Measurements from ENCODE around the gene ADAMTSL5.

The ADAMTSL5 gene

DNA sequence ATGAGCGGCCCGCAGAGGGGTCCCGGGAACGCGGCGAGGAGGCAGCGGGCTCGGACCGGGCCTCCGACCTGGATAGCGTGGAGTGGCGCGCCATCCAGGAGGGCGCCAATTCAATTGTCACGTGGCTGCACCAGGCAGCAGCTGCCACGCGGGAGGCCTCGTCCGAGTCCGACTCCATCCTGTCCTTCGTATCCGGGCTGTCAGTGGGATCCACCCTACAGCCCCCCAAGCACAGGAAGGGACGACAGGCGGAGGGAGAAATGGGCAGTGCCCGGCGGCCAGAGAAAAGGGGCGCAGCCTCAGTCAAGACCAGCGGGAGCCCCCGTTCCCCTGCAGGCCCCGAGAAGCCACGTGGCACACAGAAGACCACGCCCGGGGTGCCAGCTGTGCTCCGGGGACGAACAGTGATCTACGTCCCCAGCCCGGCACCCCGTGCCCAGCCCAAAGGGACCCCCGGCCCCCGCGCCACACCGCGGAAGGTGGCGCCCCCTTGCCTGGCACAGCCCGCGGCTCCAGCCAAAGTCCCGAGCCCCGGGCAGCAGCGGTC lies 44.5 kb downstream of the ADAMTSL5 start:
- Mint-ChIP-seq H3K4me3 (peak overlapping the region; percentile 24), H3K27me3 (ENCODE audit: low read depth) (peaks cover 15% of the 10 kb centered on the region), H3K27ac (no peak overlapping the region), H3K36me3 (ENCODE audit: low read depth) (no peaks in the 10 kb centered on the region), H3K9me3 (no peaks in the 10 kb centered on the region), H3K4me1 (ENCODE audit: low read depth) (no peaks in the 10 kb centered on the region)
- no peak for DNase-seq (ENCODE audit: low spot score)

DNA sequence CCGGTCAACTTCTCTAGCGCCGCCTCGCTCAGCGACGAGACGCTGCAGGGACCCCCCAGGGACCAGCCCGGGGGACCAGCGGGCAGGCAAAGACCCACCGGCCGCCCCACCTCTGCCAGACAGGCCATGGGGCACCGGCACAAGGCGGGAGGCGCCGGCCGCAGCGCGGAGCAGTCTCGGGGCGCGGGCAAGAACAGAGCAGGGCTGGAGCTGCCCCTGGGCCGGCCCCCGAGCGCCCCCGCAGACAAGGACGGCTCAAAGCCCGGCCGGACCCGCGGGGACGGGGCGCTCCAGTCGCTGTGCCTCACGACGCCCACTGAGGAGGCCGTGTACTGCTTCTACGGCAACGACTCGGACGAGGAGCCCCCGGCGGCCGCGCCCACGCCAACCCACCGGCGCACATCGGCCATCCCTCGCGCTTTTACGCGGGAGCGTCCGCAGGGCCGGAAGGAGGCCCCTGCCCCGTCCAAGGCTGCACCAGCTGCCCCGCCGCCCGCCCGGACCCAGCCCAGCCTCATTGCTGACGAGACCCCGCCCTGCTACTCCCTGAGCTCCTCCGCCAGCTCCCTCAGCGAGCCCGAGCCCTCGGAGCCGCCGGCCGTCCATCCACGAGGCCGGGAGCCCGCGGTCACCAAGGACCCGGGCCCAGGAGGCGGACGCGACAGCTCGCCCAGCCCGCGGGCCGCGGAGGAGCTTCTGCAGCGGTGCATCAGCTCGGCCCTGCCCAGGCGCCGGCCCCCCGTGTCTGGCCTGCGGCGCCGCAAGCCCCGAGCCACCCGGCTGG lies 45.1 kb downstream of the ADAMTSL5 start:
- DNase-seq (ENCODE audit: low spot score), result no peak
- Mint-ChIP-seq H3K4me3 (no peak overlapping the region), H3K27ac (no peak overlapping the region)

DNA sequence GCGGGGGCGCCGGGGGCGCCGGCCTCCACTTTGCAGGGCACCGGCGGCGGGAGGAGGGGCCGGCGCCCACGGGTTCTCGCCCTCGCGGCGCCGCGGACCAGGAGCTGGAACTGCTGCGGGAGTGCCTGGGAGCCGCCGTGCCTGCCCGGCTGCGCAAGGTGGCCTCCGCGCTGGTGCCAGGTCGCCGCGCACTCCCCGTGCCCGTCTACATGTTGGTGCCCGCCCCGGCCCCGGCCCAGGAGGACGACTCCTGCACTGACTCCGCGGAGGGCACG lies 45.7 kb downstream of the ADAMTSL5 start:
- no peaks in the 10 kb centered on the region for H3K4me1 Mint-ChIP-seq (ENCODE audit: low read depth)
- DNase-seq (ENCODE audit: low spot score), result no peak
- no peaks in the 10 kb centered on the region for H3K36me3 Mint-ChIP-seq (ENCODE audit: low read depth)
- no peak overlapping the region for H3K27ac Mint-ChIP-seq
- H3K9me3 Mint-ChIP-seq, result no peaks in the 10 kb centered on the region
- H3K27me3 Mint-ChIP-seq (ENCODE audit: low read depth), result peaks cover 9% of the 10 kb centered on the region
- H3K4me3 Mint-ChIP-seq, result no peak overlapping the region

More for the DNA sequence above, 45.1 kb downstream of the ADAMTSL5 start:
- Mint-ChIP-seq H3K4me1 (ENCODE audit: low read depth) (no peaks in the 10 kb centered on the region), H3K36me3 (ENCODE audit: low read depth) (no peaks in the 10 kb centered on the region), H3K27me3 (ENCODE audit: low read depth) (peaks cover 12% of the 10 kb centered on the region), H3K9me3 (no peaks in the 10 kb centered on the region)

DNA sequence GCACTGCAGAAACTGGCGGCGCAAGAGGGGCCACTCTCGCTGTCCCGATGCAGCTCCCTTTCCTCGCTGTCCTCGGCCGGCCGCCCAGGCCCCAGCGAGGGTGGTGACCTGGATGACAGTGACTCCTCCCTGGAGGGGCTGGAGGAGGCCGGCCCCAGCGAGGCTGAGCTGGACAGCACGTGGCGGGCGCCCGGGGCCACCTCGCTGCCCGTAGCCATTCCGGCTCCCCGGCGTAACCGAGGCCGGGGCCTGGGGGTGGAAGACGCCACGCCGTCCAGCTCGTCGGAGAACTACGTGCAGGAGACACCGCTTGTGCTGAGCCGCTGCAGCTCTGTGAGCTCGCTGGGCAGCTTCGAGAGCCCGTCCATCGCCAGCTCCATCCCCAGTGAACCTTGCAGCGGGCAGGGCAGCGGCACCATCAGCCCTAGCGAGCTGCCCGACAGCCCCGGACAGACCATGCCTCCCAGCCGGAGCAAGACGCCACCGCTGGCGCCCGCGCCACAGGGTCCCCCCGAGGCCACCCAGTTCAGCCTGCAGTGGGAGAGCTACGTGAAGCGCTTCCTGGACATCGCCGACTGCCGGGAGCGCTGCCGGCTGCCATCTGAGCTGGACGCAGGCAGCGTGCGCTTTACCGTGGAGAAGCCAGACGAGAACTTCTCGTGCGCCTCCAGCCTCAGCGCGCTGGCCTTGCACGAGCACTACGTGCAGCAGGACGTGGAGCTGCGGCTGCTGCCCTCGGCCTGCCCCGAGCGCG lies 46.2 kb downstream of the ADAMTSL5 start:
- Mint-ChIP-seq H3K9me3 (no peaks in the 10 kb centered on the region), H3K4me3 (no peak overlapping the region)

DNA sequence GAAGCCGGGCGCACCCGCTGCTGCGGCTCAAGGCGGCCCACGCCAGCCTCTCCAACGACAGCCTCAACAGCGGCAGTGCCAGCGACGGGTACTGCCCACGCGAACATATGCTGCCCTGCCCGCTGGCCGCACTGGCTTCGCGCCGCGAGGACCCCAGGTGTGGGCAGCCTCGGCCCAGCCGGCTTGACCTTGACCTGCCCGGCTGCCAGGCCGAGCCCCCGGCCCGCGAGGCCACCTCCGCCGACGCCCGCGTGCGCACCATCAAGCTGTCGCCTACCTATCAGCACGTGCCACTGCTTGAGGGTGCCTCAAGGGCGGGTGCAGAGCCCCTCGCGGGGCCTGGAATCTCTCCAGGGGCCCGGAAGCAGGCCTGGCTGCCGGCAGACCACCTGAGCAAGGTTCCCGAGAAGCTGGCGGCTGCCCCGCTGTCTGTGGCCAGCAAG lies 46.8 kb downstream of the ADAMTSL5 start:
- Mint-ChIP-seq H3K4me3 (no peak overlapping the region), H3K4me1 (ENCODE audit: low read depth) (no peaks in the 10 kb centered on the region), H3K36me3 (ENCODE audit: low read depth) (no peaks in the 10 kb centered on the region), H3K27me3 (ENCODE audit: low read depth) (peaks cover 4% of the 10 kb centered on the region), H3K27ac (no peak overlapping the region), H3K9me3 (no peaks in the 10 kb centered on the region)
- DNase-seq (ENCODE audit: low spot score), result no peak

More for the DNA sequence above, 46.2 kb downstream of the ADAMTSL5 start:
- H3K27ac Mint-ChIP-seq, result no peak overlapping the region
- no peak for DNase-seq (ENCODE audit: low spot score)
- H3K36me3 Mint-ChIP-seq (ENCODE audit: low read depth), result no peaks in the 10 kb centered on the region
- peaks cover 6% of the 10 kb centered on the region for H3K27me3 Mint-ChIP-seq (ENCODE audit: low read depth)
- H3K4me1 Mint-ChIP-seq (ENCODE audit: low read depth), result no peaks in the 10 kb centered on the region

- no peak overlapping the region for H3K27ac Mint-ChIP-seq
- DNase-seq (ENCODE audit: low spot score), result no peak
- peaks cover 3% of the 10 kb centered on the region for H3K27me3 Mint-ChIP-seq (ENCODE audit: low read depth)
- no peaks in the 10 kb centered on the region for H3K36me3 Mint-ChIP-seq (ENCODE audit: low read depth)
- no peaks in the 10 kb centered on the region for H3K4me1 Mint-ChIP-seq (ENCODE audit: low read depth)
- no peaks in the 10 kb centered on the region for H3K9me3 Mint-ChIP-seq
- no peak overlapping the region for H3K4me3 Mint-ChIP-seq
Measured at GRCh38 chr19:1465191-1466016, 47.4 kb downstream of the ADAMTSL5 start.

DNA sequence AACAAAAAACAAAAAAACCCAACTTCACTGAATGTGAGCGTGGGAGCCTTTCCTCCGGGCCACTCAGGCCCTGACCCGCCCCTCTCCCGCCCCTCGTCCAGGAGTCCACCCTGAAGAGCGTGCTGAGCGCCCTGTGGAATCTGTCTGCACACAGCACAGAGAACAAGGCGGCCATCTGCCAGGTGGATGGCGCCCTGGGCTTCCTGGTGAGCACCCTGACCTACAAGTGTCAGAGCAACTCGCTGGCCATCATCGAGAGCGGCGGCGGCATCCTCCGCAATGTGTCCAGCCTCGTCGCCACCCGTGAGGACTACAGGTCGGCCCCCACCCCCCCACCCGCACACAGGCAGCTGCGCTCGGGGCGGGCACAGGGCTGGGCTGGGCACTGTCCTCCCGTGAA lies 51.0 kb downstream of the ADAMTSL5 start:
- peaks cover 13% of the 10 kb centered on the region for H3K27me3 Mint-ChIP-seq (ENCODE audit: low read depth)
- no peak overlapping the region for H3K27ac Mint-ChIP-seq
- no peaks in the 10 kb centered on the region for H3K9me3 Mint-ChIP-seq
- H3K36me3 Mint-ChIP-seq (ENCODE audit: low read depth), result no peaks in the 10 kb centered on the region
- no peak overlapping the region for H3K4me3 Mint-ChIP-seq
- H3K4me1 Mint-ChIP-seq (ENCODE audit: low read depth), result no peaks in the 10 kb centered on the region
- no peak for DNase-seq (ENCODE audit: low spot score)

- Mint-ChIP-seq H3K27ac (no peak overlapping the region), H3K4me1 (ENCODE audit: low read depth) (peaks cover 4% of the 10 kb centered on the region), H3K27me3 (ENCODE audit: low read depth) (peaks cover 19% of the 10 kb centered on the region), H3K36me3 (ENCODE audit: low read depth) (no peaks in the 10 kb centered on the region), H3K9me3 (no peaks in the 10 kb centered on the region), H3K4me3 (no peak overlapping the region)
- DNase-seq (ENCODE audit: low spot score), result no peak
Measured at GRCh38 chr19:1460033-1460995, 52.5 kb downstream of the ADAMTSL5 start.

DNA sequence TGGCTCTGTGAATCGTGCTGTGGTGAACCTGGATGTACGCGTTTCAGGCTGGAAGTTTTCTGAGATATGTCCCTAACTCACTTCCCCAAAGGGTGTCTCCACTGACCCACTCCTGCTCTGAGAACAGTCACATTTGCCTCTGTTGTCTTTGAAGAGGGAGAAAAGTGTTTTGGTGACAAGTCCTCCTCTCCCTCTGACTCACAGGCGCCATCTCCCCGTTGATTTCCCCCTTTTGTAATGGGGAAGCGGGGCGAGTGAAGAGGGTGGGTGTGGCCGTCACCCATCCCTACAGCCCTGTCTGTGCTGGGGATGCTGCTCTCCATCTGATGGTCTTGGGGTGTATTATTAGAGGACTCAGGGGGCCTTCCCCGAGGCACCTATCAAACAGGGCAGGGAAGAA lies 53.3 kb downstream of the ADAMTSL5 start:
- H3K27me3 Mint-ChIP-seq (ENCODE audit: low read depth), result peaks cover 24% of the 10 kb centered on the region
- no peaks in the 10 kb centered on the region for H3K9me3 Mint-ChIP-seq
- no peaks in the 10 kb centered on the region for H3K36me3 Mint-ChIP-seq (ENCODE audit: low read depth)
- no peak overlapping the region for H3K27ac Mint-ChIP-seq
- no peak for DNase-seq (ENCODE audit: low spot score)
- no peak overlapping the region for H3K4me3 Mint-ChIP-seq
- H3K4me1 Mint-ChIP-seq (ENCODE audit: low read depth), result peaks cover 6% of the 10 kb centered on the region

DNA sequence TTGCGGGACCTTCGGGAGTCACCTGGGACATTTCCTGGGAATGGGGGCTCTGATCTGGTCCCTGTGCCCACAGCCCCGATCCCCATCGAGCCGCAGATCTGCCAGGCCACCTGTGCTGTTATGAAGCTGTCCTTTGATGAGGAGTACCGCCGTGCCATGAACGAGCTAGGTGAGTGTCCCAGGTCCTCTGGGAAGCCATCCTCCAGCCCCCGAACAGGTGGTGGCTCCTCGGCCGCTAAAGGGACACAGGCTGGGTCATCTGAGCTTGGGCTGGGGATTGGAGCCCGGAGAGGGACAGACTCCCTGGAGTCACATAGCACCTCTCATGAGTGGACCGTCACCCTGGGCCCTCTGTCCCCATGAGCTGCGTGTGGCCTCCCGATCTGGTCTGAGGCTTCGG lies 54.9 kb downstream of the ADAMTSL5 start:
- Mint-ChIP-seq H3K27ac (no peak overlapping the region), H3K9me3 (no peaks in the 10 kb centered on the region), H3K27me3 (ENCODE audit: low read depth) (peaks cover 31% of the 10 kb centered on the region), H3K4me1 (ENCODE audit: low read depth) (peaks cover 6% of the 10 kb centered on the region), H3K4me3 (no peak overlapping the region), H3K36me3 (ENCODE audit: low read depth) (no peaks in the 10 kb centered on the region)
- no peak for DNase-seq (ENCODE audit: low spot score)

DNA sequence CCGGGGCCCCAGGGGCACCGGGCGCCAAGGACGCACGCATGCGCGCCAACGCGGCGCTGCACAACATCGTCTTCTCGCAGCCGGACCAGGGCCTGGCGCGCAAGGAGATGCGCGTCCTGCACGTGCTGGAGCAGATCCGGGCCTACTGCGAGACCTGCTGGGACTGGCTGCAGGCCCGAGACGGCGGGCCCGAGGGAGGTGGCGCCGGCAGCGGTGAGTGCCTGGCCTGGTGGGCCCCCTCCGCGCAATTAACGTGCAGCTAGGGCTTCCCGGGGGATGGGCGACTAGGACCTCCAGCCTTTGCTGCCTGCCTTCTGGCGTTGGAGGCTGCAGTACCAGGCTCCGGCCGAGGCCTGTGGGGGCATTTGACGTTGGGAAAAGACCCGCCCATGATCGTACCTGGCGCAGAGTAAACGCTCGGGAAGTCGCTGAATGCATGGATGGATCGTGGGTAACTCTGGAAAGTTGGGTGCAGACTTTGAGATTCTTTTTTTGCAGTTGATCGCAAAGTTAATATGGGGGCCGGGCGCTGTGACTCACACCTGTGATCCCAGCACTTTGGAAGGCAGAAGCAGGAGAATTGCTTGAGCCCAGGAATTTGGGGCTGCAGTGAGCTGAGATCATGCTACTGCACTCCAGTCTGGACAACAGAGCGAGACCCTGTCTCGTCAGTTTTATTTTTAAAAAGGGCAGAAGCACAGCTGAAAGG lies 55.6 kb downstream of the ADAMTSL5 start:
- Mint-ChIP-seq H3K4me3 (no peak overlapping the region), H3K4me1 (ENCODE audit: low read depth) (peaks cover 6% of the 10 kb centered on the region), H3K36me3 (ENCODE audit: low read depth) (no peaks in the 10 kb centered on the region), H3K27me3 (ENCODE audit: low read depth) (peaks cover 35% of the 10 kb centered on the region), H3K27ac (no peak overlapping the region), H3K9me3 (no peaks in the 10 kb centered on the region)
- no peak for DNase-seq (ENCODE audit: low spot score)

- peaks cover 42% of the 10 kb centered on the region for H3K27me3 Mint-ChIP-seq (ENCODE audit: low read depth)
- peaks cover 6% of the 10 kb centered on the region for H3K4me1 Mint-ChIP-seq (ENCODE audit: low read depth)
- no peak overlapping the region for H3K4me3 Mint-ChIP-seq
- no peak overlapping the region for H3K27ac Mint-ChIP-seq
- no peaks in the 10 kb centered on the region for H3K36me3 Mint-ChIP-seq (ENCODE audit: low read depth)
- DNase-seq (ENCODE audit: low spot score), result no peak
- H3K9me3 Mint-ChIP-seq, result no peaks in the 10 kb centered on the region
Measured at GRCh38 chr19:1456121-1456900, 56.5 kb downstream of the ADAMTSL5 start.
